Fibroblast of the aortic adventitia (primary cell): ENCODE measurements around the gene MRFAP1L1. TPM values are rescaled to one million over a fixed set of nuclear protein-coding genes. Genes with fewer than 3 reads are reported as not detected.
A peak's percentile ranks its signal among the peaks of the same experiment; 100 is the strongest.

Experiments used
- DNase-seq: peaks from one replicate; pipeline ENCODE4 v3.0.0-alpha.2; 2010; ENCODE audit warnings: low read depth
- H3K4me3 ChIP-seq: 2 replicates; pipeline ENCODE4 v1.5.1; 2011; ENCODE audit warnings: low read depth, mild to moderate bottlenecking, control low read depth, low read length, moderate library complexity
- CTCF ChIP-seq: IDR thresholded peaks from 2 replicates; pipeline ENCODE4 v1.5.1; 2011; ENCODE audit warnings: mild to moderate bottlenecking, low read length, control low read depth, inconsistent platforms; ENCODE audit not compliant: insufficient read depth
- total RNA-seq: library from RNA; depleted of rRNA; stranded (reverse); fragments of >200 nt; gene quantifications from 2 replicates; pipeline ENCODE4 v1.2.3, GENCODE V29; 2012; ENCODE audit warnings: low replicate concordance

The MRFAP1L1 gene
- total RNA-seq, 1 donor, result 48.8 TPM

DNA sequence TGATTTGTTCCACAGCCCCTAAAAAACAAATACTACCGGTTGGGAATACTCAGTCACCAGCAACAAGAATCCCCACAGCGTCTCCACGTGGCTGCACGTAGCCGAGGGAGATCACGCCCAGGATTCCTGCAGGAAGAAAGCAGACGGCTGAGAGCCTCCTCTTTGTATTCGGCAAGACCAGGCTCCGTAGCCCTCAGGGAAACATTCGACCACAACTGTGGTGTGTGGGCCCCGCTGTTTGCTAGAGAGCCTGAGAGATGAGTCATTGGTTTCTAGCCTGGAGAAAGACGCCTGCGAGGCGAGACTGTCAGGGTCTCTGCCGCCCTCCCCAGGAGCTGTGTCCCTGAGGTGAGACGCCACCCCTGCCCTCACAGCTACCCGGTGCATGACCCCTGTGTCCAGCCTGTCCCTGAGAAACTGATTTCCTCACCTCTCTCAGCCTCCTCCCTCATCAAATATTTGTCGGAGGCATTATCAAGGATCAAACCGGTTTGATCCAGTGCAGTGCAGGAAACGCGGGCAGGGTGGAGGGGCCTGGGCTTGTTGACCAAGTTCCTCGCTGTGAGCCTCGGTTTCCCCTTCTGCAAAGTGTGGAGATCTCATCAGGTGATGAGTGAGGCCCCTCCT is 20.7 kb downstream of the MRFAP1L1 start:
- DNase-seq, result peak; percentile 81
- TF ChIP-seq CTCF, result no peak
- no peak overlapping the region for H3K4me3 ChIP-seq

DNA sequence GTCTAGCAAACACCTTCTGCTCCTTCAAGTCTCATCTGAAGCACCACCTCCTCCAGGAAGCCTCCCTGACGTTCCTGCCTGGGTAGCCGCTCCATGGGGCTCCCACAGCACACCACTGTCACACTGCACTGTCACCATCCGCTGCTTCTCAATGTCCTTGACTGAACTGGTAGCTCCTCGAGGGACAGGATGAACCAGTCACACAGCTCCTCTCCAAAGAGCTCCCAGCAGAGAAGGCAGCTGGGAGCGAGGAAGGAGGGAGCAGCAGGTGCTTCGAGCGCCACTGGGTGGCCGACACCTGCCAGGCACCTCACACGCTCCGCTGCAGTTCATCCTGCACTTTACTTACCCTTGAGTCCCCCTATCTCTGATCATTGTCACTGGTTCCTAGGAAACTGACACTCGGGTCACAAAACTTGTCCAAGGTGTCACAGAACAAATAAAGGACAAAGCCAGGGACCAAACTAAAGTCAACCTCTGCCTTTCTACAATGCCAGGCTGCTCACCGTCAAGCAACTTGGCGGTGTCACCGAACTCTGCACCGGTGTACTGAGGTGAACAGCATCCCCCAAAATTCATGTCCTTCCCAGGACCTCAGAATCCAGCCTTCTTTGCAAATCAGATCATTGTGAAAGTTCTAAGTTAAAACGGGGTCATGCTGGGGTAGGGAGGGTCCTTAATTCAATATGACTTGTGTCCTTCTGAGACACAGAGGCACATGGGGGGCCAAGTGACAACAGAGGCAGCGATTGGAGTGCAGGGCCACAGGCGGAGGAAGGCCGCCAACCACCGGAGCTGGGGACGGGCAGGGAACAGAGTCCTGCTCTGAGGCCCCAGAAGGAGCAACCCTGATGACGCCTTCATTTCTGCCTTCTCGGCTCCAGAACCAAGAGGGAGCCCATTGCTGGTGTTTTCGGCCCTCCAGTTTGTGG is 21.5 kb downstream of the MRFAP1L1 start:
- no peak for TF ChIP-seq CTCF
- DNase-seq, result no peak
- no peak overlapping the region for H3K4me3 ChIP-seq

DNA sequence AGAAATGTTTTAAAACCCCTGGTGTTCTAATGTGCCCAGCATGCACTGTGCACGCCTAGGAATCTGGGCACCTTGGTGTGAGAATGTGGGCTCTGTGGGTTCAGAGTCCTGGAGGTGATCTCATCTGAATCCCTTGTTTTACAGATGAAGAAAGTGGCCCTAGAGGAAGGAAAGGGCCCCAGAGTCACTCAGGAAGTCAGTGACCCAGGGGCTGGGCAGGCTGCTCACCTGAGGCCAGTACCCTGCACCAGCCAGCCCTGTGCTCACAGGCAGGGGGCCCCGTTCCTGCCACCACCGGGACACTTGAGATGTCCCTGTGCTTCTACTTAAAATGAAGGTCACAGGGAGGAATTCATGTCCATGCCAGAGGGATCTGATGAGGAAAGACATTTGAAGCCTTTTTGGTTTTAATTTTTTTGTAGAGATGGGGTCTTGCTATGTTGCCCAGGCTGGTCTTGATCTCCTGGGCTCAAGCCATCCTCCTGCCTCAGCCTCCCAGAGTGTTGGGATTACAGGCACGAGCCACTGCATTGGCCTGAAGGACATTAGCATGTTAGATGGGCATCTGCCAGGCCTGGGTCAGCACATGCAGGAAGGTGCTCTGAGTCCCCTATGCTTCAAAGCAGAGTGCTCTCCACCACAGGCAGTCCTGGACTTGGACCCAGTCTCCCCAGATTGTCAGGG is 23.4 kb downstream of the MRFAP1L1 start:
- no peak for TF ChIP-seq CTCF
- no peak overlapping the region for H3K4me3 ChIP-seq
- no peak for DNase-seq

- DNase-seq, result no peak
- no peak for TF ChIP-seq CTCF
- H3K4me3 ChIP-seq, result no peak overlapping the region
Measured at GRCh38 chr4:6684656-6685055, 25.0 kb downstream of the MRFAP1L1 start.

GRCh38 chr4:6682862-6683590 is 26.6 kb downstream of the MRFAP1L1 start:
- H3K4me3 ChIP-seq, result no peak overlapping the region
- TF ChIP-seq CTCF, result no peak

DNA sequence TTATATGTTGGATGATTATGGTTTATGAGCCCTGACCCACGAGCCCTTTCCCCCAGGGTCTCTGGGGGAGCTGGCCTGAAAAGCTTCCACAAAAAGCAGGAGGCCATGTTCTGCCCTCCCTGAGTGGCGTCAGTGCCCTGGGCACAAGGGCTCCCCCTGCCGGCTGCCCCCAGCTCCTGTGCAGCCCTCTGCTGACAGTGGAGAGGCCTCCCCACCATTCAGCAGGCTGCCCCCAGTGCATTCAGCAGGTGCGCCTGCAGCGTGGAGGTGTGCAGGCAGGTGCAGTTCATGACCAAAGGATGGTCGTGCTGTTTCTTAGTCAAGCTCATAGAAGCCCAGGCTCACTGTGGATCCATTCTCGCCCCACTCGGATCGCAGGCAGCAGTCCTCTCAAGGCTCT is 28.5 kb downstream of the MRFAP1L1 start:
- H3K4me3 ChIP-seq, result no peak overlapping the region
- no peak for DNase-seq
- no peak for TF ChIP-seq CTCF

More at GRCh38 chr4:6682862-6683590, 26.6 kb downstream of the MRFAP1L1 start:
- no peak for DNase-seq
